Upper lobe of left lung (tissue), 6 donors: ENCODE measurements around the gene SPEM1. TPM values are rescaled to one million over a fixed set of nuclear protein-coding genes. Genes with fewer than 3 reads are reported as not detected.

ENCODE experiments used
- ATAC-seq, 2 donors: fragments of 200-7000 bp; cut with Tn5 transposase; one replicate each; pipeline ENCODE4 v1.9.1; 2022; ENCODE audit warnings: mild to moderate bottlenecking in 2 of 2, moderate library complexity in 2 of 2; ENCODE audit not compliant: low FRiP score in 2 of 2
- DNase-seq, 2 donors: peaks; one replicate each; pipeline ENCODE4 v3.0.0-alpha.2; 2019 to 2020
- H3K27ac ChIP-seq, 4 donors: fragments of 200-600 bp; sonication (generic); one replicate each; pipeline ENCODE4 v1.5.1; 2016 to 2019
- H3K27me3 ChIP-seq, 4 donors: fragments of 200-600 bp; sonication (generic); one replicate each; pipeline ENCODE4 v1.5.1; 2017 to 2019
- H3K36me3 ChIP-seq, 4 donors: fragments of 200-600 bp; sonication (generic); one replicate each; pipeline ENCODE4 v1.5.1; 2016 to 2019
- H3K4me1 ChIP-seq, 4 donors: fragments of 200-600 bp; sonication (generic); one replicate each; pipeline ENCODE4 v1.5.1; 2018 to 2019
- H3K4me3 ChIP-seq, 4 donors: fragments of 200-600 bp; sonication (generic); one replicate each; pipeline ENCODE4 v1.5.1; 2017 to 2019; ENCODE audit warnings: mild to moderate bottlenecking in 2 of 4, moderate library complexity in 1 of 4
- H3K9me3 ChIP-seq, 4 donors: fragments of 200-600 bp; sonication (generic); one replicate each; pipeline ENCODE4 v1.5.1; 2018 to 2019
- EP300 ChIP-seq, 4 donors: sonication (generic); formaldehyde crosslinking; IDR thresholded peaks; one replicate each; pipeline ENCODE4 v1.5.1; 2017; ENCODE audit warnings: antibody characterized with exemption in 4 of 4, control low read depth in 2 of 4
- POLR2A ChIP-seq, 4 donors: fragments of 450-650 bp; IDR thresholded peaks; one replicate each; pipeline ENCODE4 v1.5.1; 2016 to 2017; ENCODE audit warnings: antibody characterized with exemption in 4 of 4, mild to moderate bottlenecking in 2 of 4
- POLR2AphosphoS5 ChIP-seq, 2 donors: sonication (generic); formaldehyde crosslinking; IDR thresholded peaks; one replicate each; pipeline ENCODE4 v1.5.1; 2017; ENCODE audit warnings: antibody characterized with exemption in 2 of 2
- WGBS, 2 donors: methylation state at CpG; one replicate each; pipeline ENCODE4 v1.1.5; 2017 to 2018; 5-methylcytosine and 5-hydroxymethylcytosine counted together
- total RNA-seq, 6 donors: library from RNA; depleted of rRNA in 4 of 6; stranded (reverse); fragments of >200 nt in 4 of 6; gene quantifications; one replicate each; pipeline versions ENCODE4 v1.1.0 to v1.2.1, GENCODE V29; 2016 to 2021
- TF ChIP-seq, protein P1 (sequence below), 6 experiments: fragments of 450-650 bp in 4 of 6; fragments of 200-600 bp in 2 of 6; sonication (generic) in 2 of 6; IDR thresholded peaks; one replicate each; pipeline ENCODE4 v1.5.1; 2016 to 2019; ENCODE audit warnings: antibody characterized with exemption in 6 of 6
- donor health status: DM: no; HTN: no; CAD: no; lungs with moderate emphysema.
- donor health status: DM: no; HTN: yes; CAD: no; lungs with severe emphysema.

SPEM1 gene
- total RNA-seq, 6 donors from 2014 or later, result not detected

DNA sequence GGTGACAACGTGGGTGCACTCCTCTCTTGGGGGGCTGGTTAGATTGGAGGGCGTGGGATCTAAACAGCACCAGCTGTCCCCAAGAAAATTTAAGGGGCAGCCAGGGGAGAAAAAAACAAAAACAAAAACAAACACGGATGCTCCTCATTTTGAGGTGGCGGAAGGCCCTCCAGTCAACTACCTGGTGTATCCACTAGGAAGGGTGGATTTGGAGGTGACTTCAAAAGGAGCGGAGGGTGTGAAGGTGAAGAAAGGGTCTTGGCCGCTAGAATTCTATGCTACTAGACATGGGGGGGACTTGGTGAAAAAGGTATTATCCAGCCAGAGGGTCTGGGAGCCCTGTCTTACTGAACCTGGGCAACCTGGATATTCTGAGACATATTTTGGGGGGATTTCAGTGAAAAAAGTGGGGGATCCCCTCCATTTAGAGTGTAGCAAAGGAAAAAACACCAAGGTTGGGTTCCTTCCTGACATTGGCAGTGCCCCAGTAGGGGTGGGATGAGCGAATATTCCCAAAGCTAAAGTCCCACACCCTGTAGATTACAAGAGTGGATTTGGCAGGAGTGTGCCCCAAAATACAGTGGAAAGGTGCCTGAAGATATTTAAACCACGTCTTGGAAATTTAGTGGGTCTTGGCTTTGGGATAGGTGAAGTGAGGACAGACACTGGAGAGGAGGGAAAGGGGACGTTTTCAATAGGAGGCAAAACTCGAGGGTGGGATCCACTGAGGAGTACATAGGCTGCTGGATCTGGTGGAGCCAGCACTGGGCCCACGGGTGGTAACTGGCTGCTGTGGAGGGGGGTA is 18.7 kb downstream of the SPEM1 start:
- no peak for TF ChIP-seq POLR2A (IDR thresholded peaks at IDR 0.05)
- TF ChIP-seq, protein P1, sequence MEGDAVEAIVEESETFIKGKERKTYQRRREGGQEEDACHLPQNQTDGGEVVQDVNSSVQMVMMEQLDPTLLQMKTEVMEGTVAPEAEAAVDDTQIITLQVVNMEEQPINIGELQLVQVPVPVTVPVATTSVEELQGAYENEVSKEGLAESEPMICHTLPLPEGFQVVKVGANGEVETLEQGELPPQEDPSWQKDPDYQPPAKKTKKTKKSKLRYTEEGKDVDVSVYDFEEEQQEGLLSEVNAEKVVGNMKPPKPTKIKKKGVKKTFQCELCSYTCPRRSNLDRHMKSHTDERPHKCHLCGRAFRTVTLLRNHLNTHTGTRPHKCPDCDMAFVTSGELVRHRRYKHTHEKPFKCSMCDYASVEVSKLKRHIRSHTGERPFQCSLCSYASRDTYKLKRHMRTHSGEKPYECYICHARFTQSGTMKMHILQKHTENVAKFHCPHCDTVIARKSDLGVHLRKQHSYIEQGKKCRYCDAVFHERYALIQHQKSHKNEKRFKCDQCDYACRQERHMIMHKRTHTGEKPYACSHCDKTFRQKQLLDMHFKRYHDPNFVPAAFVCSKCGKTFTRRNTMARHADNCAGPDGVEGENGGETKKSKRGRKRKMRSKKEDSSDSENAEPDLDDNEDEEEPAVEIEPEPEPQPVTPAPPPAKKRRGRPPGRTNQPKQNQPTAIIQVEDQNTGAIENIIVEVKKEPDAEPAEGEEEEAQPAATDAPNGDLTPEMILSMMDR (IDR thresholded peaks at IDR 0.05), result no peak
- TF ChIP-seq EP300 (IDR thresholded peaks at IDR 0.05), result no peak
- no peak for TF ChIP-seq POLR2AphosphoS5 (IDR thresholded peaks at IDR 0.05)
- H3K27me3 ChIP-seq, result peaks cover 0 to 25% (median 19%) of the 10 kb centered on the region in 4 donors
- H3K9me3 ChIP-seq, result no peaks in the 10 kb centered on the region
- ATAC-seq (no peak), DNase-seq (no peak)
- no peak overlapping the region for H3K27ac ChIP-seq
- peaks cover 50 to 60% (median 57%) of the 10 kb centered on the region in 4 donors for H3K4me1 ChIP-seq
- peak overlapping the region in 2 of 4 donors; percentile 35 to 61 for H3K4me3 ChIP-seq
- WGBS, 2 donors, result 50 to 51% methylated on average over 11 of the region's 11 CpGs
- H3K36me3 ChIP-seq, result no peaks in the 10 kb centered on the region

DNA sequence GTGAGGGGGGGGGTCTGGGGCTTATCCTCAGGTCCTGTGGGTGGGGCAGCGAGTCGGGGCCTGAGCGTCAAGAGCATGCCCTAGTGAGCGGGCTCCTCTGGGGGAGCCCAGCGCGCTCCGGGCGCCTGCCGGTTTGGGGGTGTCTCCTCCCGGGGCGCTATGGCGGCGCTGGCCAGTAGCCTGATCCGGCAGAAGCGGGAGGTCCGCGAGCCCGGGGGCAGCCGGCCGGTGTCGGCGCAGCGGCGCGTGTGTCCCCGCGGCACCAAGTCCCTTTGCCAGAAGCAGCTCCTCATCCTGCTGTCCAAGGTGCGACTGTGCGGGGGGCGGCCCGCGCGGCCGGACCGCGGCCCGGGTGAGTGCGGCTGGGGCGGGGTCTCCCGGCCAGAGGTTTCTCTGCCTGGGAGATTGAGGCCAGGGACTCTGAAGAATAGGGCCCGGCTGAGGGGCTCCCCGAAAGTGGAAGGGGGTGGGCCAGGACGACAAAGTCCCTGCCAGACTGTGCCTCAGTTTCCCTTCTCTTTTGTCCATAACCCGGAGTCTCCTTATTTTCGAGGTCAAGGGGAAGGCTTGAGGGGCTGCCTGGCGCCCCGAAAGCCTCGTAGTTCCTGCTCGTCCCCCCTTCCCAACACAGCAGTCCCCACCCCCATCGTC is 19.5 kb downstream of the SPEM1 start, which contains the start of gene FGF11:
Gene FGF11 (plus strand): TSS at position 51 of the 651 bp plus-strand sequence. CDS start 109 bp downstream, at position 160.
- DNase-seq, result peak in 1 of 2 donors; percentile 87
- ATAC-seq, result no peak
- H3K27ac ChIP-seq, result no peak within 1 kb of the TSS
- H3K4me1 ChIP-seq, result peaks cover 50 to 61% (median 58%) of the 10 kb centered on the region in 4 donors
- no peaks in the 10 kb centered on the region for H3K9me3 ChIP-seq
- peak within 1 kb of the TSS in 3 of 4 donors; percentile 25 to 61 (median 44) for H3K4me3 ChIP-seq
- no peaks in the 10 kb centered on the region for H3K36me3 ChIP-seq
- peaks cover 0 to 25% (median 19%) of the 10 kb centered on the region in 4 donors for H3K27me3 ChIP-seq
- TF ChIP-seq POLR2AphosphoS5 (IDR thresholded peaks at IDR 0.05) (no peak), POLR2A (IDR thresholded peaks at IDR 0.05) (no peak), EP300 (IDR thresholded peaks at IDR 0.05) (no peak)
- TF ChIP-seq, protein P1 (IDR thresholded peaks at IDR 0.05), result no peak
- WGBS, 2 donors, result 2 to 5% methylated on average over 7 to 23 of the region's 50 CpGs

DNA sequence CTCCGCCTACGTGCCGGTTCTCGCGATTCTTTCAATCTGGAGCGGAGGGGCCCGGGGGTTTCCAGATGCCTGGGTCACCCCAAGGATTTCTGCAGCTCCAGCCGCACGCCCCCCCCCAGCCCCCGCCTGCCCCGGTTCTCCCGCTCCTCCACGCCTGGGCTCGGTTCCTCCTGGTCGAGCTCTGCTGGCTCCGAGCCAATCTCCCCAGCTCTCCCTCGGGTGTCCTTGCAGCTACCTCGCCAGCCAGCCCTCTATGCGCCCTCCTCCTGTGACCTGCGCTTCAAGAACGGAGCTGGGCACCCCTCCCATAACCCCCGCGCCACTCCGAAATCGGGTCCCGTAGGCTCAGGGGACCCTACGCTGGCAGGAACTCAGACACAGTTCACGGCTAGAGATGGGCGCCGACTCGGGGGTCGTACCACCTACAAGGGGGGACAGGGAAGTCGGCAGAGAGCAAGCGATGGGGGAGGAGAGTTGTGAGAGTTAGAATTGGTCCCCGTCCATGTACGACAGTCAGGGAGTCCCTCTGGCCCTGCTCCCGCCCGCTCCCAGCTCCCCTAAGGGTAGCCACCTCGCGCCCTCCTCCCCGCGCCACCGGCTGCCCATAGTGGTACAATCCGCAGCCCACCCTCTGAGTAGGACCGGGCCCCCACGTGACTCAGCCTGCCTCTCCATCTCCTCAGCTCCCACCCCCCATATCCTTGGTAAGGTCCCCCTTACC is 20.1 kb downstream of the SPEM1 start:
- no peaks in the 10 kb centered on the region for H3K36me3 ChIP-seq
- H3K4me3 ChIP-seq, result peak overlapping the region in 3 of 4 donors; percentile 16 to 44 (median 39)
- H3K4me1 ChIP-seq, result peaks cover 53 to 65% (median 61%) of the 10 kb centered on the region in 4 donors
- no peak for ATAC-seq
- peak; percentile 63 to 80 for DNase-seq
- no peaks in the 10 kb centered on the region for H3K9me3 ChIP-seq
- 4 to 6% methylated on average over 15 to 46 of the region's 46 CpGs for WGBS, 2 donors
- H3K27ac ChIP-seq, result no peak overlapping the region
- H3K27me3 ChIP-seq, result peaks cover 0 to 25% (median 19%) of the 10 kb centered on the region in 4 donors
- TF ChIP-seq EP300 (IDR thresholded peaks at IDR 0.05), result no peak
- TF ChIP-seq POLR2AphosphoS5 (IDR thresholded peaks at IDR 0.05), result no peak
- no peak for TF ChIP-seq POLR2A (IDR thresholded peaks at IDR 0.05)
- TF ChIP-seq, protein P1 (IDR thresholded peaks at IDR 0.05), result no peak

DNA sequence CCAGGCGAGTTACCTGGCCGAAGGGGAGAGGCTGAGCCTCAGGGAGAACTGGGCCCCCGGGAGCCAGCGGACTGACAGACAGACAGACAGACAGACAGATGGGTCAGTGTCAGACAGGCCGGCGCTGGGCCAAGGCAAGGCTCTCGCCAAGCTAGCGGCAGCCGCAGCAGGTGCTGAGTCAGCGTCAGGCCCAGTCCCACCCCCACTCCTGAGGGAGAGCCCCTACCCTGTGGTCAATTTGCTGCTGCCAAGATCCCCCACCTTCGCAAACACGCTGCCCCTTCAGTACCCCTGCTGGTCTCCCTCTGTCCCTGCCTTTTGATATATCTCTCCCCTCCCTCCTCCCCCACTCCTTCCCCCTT is 20.7 kb downstream of the SPEM1 start:
- no peak for ATAC-seq
- Histone ChIP-seq H3K27ac (no peak overlapping the region), H3K4me3 (no peak overlapping the region), H3K36me3 (no peaks in the 10 kb centered on the region), H3K27me3 (peaks cover 0 to 27% (median 19%) of the 10 kb centered on the region in 4 donors), H3K4me1 (peaks cover 54 to 65% (median 62%) of the 10 kb centered on the region in 4 donors), H3K9me3 (no peaks in the 10 kb centered on the region)
- DNase-seq, result peak in 1 of 2 donors; percentile 80
- TF ChIP-seq, protein P1 (IDR thresholded peaks at IDR 0.05), result no peak
- WGBS, 2 donors, result 8 to 16% methylated on average over 5 to 8 of the region's 12 CpGs
